ENCODE measurements around the gene ZFP3. TPM values are rescaled to one million over a fixed set of nuclear protein-coding genes. Genes with fewer than 3 reads are reported as not detected.
"Not testable (repeated sequence)": the region's sequence is repeated elsewhere in the genome, so short reads cannot be mapped to it uniquely, and the experiment has no call there.

The ZFP3 gene
- total RNA-seq, 2 donors from 2014 or later = 7.2 to 7.4 TPM

- H3K36me3 ChIP-seq, H3K27ac ChIP-seq, H3K4me3 ChIP-seq, H3K4me1 ChIP-seq, H3K9me3 ChIP-seq, H3K27me3 ChIP-seq: not testable (repeated sequence)
- DNase-seq (ENCODE audit: low spot score) = peak; percentile 49
These were observed 59.4 kb downstream of the ZFP3 start for GRCh38 chr17:5137511-5138197.

GRCh38 chr17:5138198-5138544 is 59.9 kb downstream of the ZFP3 start:
- not testable (repeated sequence) for H3K27ac ChIP-seq; DNase-seq (ENCODE audit: low spot score); H3K9me3 ChIP-seq; H3K36me3 ChIP-seq; H3K27me3 ChIP-seq; H3K4me3 ChIP-seq; H3K4me1 ChIP-seq

- Histone ChIP-seq H3K9me3 (no peaks in the 10 kb centered on the region), H3K27me3 (no peaks in the 10 kb centered on the region), H3K4me1 (no peaks in the 10 kb centered on the region), H3K27ac (no peak overlapping the region), H3K4me3 (no peak overlapping the region), H3K36me3 (no peaks in the 10 kb centered on the region)
- no peak for TF ChIP-seq CTCF (IDR thresholded peaks at IDR 0.05)
- DNase-seq (ENCODE audit: low spot score) = peak; percentile 48
These were observed 60.6 kb downstream of the ZFP3 start for GRCh38 chr17:5138616-5139457.

- no peaks in the 10 kb centered on the region for H3K27me3 ChIP-seq
- H3K9me3 ChIP-seq = no peaks in the 10 kb centered on the region
- no peaks in the 10 kb centered on the region for H3K36me3 ChIP-seq
- no peak overlapping the region for H3K4me3 ChIP-seq
- no peak for DNase-seq (ENCODE audit: low spot score)
- no peaks in the 10 kb centered on the region for H3K4me1 ChIP-seq
- H3K27ac ChIP-seq = no peak overlapping the region
- TF ChIP-seq CTCF (IDR thresholded peaks at IDR 0.05) = no peak
These were observed 61.1 kb downstream of the ZFP3 start for GRCh38 chr17:5139458-5139732.

- not testable (repeated sequence) for H3K27ac ChIP-seq; H3K4me1 ChIP-seq; H3K27me3 ChIP-seq; H3K4me3 ChIP-seq; H3K9me3 ChIP-seq; DNase-seq (ENCODE audit: low spot score); H3K36me3 ChIP-seq
These were observed 64.6 kb downstream of the ZFP3 start for GRCh38 chr17:5142877-5143276.

Other genes starting within 250 kb of the ZFP3 start
- gene MINK1, start 245.1 kb upstream of the ZFP3 start, total RNA-seq = 10 to 100 TPM; 20.9 to 22.2 TPM
- 1 to 10 TPM; 1.7 to 4.2 TPM for gene C17orf107, start 178.9 kb upstream of the ZFP3 start, total RNA-seq
- 100 to 1,000 TPM in 1 of 2 donors, 10 to 100 TPM in 1; 49.3 to 167 TPM for gene CHRNE, start 175.4 kb upstream of the ZFP3 start, total RNA-seq
- gene GP1BA, start 146.2 kb upstream of the ZFP3 start, total RNA-seq = not detected
- 100 to 1,000 TPM in 1 of 2 donors, 10 to 100 TPM in 1; 99.5 to 188 TPM for gene SLC25A11, start 138.4 kb upstream of the ZFP3 start, total RNA-seq
- 10 to 100 TPM; 66.9 to 68.6 TPM for gene RNF167, start 138.2 kb upstream of the ZFP3 start, total RNA-seq
- 100 to 1,000 TPM; 218 to 425 TPM for gene PFN1, start 129.9 kb upstream of the ZFP3 start, total RNA-seq
- 100 to 1,000 TPM; 235 to 563 TPM for gene ENO3, start 127.3 kb upstream of the ZFP3 start, total RNA-seq
- gene SPAG7, start 110.7 kb upstream of the ZFP3 start, total RNA-seq = 100 to 1,000 TPM in 1 of 2 donors, 10 to 100 TPM in 1; 83.9 to 122 TPM
- gene CAMTA2, start 90.8 kb upstream of the ZFP3 start, total RNA-seq = 10 to 100 TPM; 20.3 to 24.7 TPM
- 1 to 10 TPM; 1.7 to 2.9 TPM for gene INCA1, start 80.9 kb upstream of the ZFP3 start, total RNA-seq
- 100 to 1,000 TPM; 179 to 232 TPM for gene KIF1C, start 80.5 kb upstream of the ZFP3 start, total RNA-seq
- not detected for gene SLC52A1, start 43.0 kb upstream of the ZFP3 start, total RNA-seq
- gene ZNF232, start 33.4 kb downstream of the ZFP3 start, total RNA-seq = 1 to 10 TPM; 2.7 to 5.6 TPM
- not detected for gene USP6, start 37.6 kb downstream of the ZFP3 start, total RNA-seq
- gene ZNF594, start 113.4 kb downstream of the ZFP3 start, total RNA-seq = 1 to 10 TPM; 4.7 to 4.8 TPM
- gene SCIMP, start 156.4 kb downstream of the ZFP3 start, total RNA-seq = 1 to 10 TPM; 1.1 to 2.8 TPM
- 10 to 100 TPM; 29.6 to 34.1 TPM for gene RABEP1, start 203.8 kb downstream of the ZFP3 start, total RNA-seq